ENCODE data around the gene ZNF782.

Gene ZNF782

DNA sequence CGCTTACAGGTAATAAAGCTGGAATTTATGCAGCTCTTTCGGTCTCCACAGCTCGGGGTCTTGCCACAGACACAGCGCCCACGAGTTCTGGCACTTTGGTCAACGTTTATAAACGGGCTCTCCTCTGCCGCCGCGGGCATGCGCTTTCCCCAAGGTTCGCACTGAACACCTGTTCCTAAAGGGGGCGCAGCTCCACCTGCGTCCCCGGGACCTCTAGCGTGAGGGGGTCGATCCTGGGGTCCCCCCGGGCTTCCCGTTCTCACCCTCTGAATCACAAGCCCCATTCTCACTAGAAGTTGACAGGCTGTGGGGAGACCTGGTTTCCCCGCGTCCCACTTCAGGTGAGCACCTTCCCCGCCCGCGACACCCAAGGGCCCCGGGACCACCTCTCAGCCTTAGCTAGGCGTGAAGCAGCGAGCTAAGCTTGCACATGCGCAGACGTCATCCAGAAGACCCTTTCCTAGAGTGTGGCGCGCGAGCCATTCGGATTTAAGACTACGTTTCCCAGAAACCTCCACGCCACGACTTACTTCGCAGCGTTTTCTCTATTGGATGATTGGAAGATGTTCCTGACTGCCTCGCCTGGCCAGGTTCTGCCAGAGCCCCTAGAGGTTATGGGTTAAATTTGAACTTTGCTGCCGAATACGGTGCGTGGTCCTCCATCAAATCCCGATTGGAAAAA, 21.3 kb upstream of the ZNF782 start:
- peaks cover 0 to 4% of the 10 kb centered on the region in 2 donors for H3K9me3 ChIP-seq (replicated peaks in 1 of 2; ENCODE audit: control insufficient read depth in 2 of 2, insufficient read depth in 1 of 2, low read depth in 1 of 2, low read length in 2 of 2)
- peak overlapping the region; percentile 92 for H2AFZ ChIP-seq (ENCODE audit: low read length)
- no peak overlapping the region for H2BK15ac ChIP-seq (ENCODE audit: low read length)
- H3K27ac ChIP-seq (replicated peaks; ENCODE audit: low read length): no peak overlapping the region
- peak overlapping the region; percentile 52 to 82 for H3K4me3 ChIP-seq (ENCODE audit: low read length in 2 of 2)
- H3K4ac ChIP-seq (ENCODE audit: low read length): no peak overlapping the region
- no peak overlapping the region for H2BK5ac ChIP-seq (ENCODE audit: low read length)
- H3K9ac ChIP-seq (ENCODE audit: low read depth, low read length, poor library complexity): no peak overlapping the region
- peak overlapping the region; percentile 56 for H3K18ac ChIP-seq (ENCODE audit: low read length)
- DNase-seq (ENCODE audit: low spot score): peak; percentile 88
- H2BK12ac ChIP-seq (ENCODE audit: low read length): no peak overlapping the region
- H3K23ac ChIP-seq (ENCODE audit: low read depth, low read length, poor library complexity): no peak overlapping the region
- peaks cover 0 to 3% (median 0%) of the 10 kb centered on the region in 3 experiments for H3K27me3 ChIP-seq (ENCODE audit: control insufficient read depth in 3 of 3, insufficient read depth in 3 of 3, low read depth in 1 of 3, low read length in 3 of 3)
- H3K14ac ChIP-seq (ENCODE audit: low read length): no peak overlapping the region
- peak overlapping the region; percentile 93 for H3K4me2 ChIP-seq (ENCODE audit: insufficient read depth, low read length, poor library complexity, severe bottlenecking)
- no peaks in the 10 kb centered on the region for H3K36me3 ChIP-seq (replicated peaks in 1 of 2; ENCODE audit: control insufficient read depth in 2 of 2, insufficient read depth in 2 of 2, low read length in 2 of 2)
- H4K8ac ChIP-seq (ENCODE audit: low read depth, low read length): no peak overlapping the region
- H3K79me1 ChIP-seq (ENCODE audit: low read depth, low read length): no peaks in the 10 kb centered on the region
- no CpG with 5 or more reads among the region's 43 CpGs for WGBS, 2 donors (ENCODE audit: extremely low coverage in 2 of 2, insufficient read length in 2 of 2, insufficient replicate concordance in 1 of 2)
- no peak overlapping the region for H4K91ac ChIP-seq (ENCODE audit: low read depth, low read length, poor library complexity)
- H2AK5ac ChIP-seq (ENCODE audit: low read depth, low read length): no peak overlapping the region
- no peaks in the 10 kb centered on the region for H3K4me1 ChIP-seq (ENCODE audit: control insufficient read depth in 2 of 2, insufficient read depth in 1 of 2, low read depth in 1 of 2, low read length in 2 of 2)
- no peak overlapping the region for H2BK120ac ChIP-seq (ENCODE audit: low read depth, low read length)

GRCh38 chr9:96874947-96875460, 20.7 kb upstream of the ZNF782 start:
- H3K4ac ChIP-seq (ENCODE audit: low read length): no peak overlapping the region
- H2AK5ac ChIP-seq (ENCODE audit: low read depth, low read length): no peak overlapping the region
- no peak overlapping the region for H2BK120ac ChIP-seq (ENCODE audit: low read depth, low read length)
- H3K27me3 ChIP-seq (ENCODE audit: control insufficient read depth in 3 of 3, insufficient read depth in 3 of 3, low read depth in 1 of 3, low read length in 3 of 3): peaks cover 0 to 3% (median 0%) of the 10 kb centered on the region in 3 experiments
- no peaks in the 10 kb centered on the region for H3K79me1 ChIP-seq (ENCODE audit: low read depth, low read length)
- H3K36me3 ChIP-seq (replicated peaks in 1 of 2; ENCODE audit: control insufficient read depth in 2 of 2, insufficient read depth in 2 of 2, low read length in 2 of 2): no peaks in the 10 kb centered on the region
- peak overlapping the region in 1 of 2 donors; percentile 52 for H3K4me3 ChIP-seq (ENCODE audit: low read length in 2 of 2)
- no peak overlapping the region for H2BK5ac ChIP-seq (ENCODE audit: low read length)
- H3K18ac ChIP-seq (ENCODE audit: low read length): no peak overlapping the region
- H4K8ac ChIP-seq (ENCODE audit: low read depth, low read length): no peak overlapping the region
- H2BK15ac ChIP-seq (ENCODE audit: low read length): no peak overlapping the region
- H2AFZ ChIP-seq (ENCODE audit: low read length): peak overlapping the region; percentile 92
- H3K4me2 ChIP-seq (ENCODE audit: insufficient read depth, low read length, poor library complexity, severe bottlenecking): peak overlapping the region; percentile 93
- no peak overlapping the region for H3K14ac ChIP-seq (ENCODE audit: low read length)
- H2BK12ac ChIP-seq (ENCODE audit: low read length): no peak overlapping the region
- H3K4me1 ChIP-seq (ENCODE audit: control insufficient read depth in 2 of 2, insufficient read depth in 1 of 2, low read depth in 1 of 2, low read length in 2 of 2): no peaks in the 10 kb centered on the region
- H4K91ac ChIP-seq (ENCODE audit: low read depth, low read length, poor library complexity): no peak overlapping the region
- DNase-seq (ENCODE audit: low spot score): no peak
- H3K9me3 ChIP-seq (replicated peaks in 1 of 2; ENCODE audit: control insufficient read depth in 2 of 2, insufficient read depth in 1 of 2, low read depth in 1 of 2, low read length in 2 of 2): peaks cover 0 to 4% of the 10 kb centered on the region in 2 donors
- H3K27ac ChIP-seq (replicated peaks; ENCODE audit: low read length): no peak overlapping the region
- no CpG with 5 or more reads among the region's 13 CpGs for WGBS, 2 donors (ENCODE audit: extremely low coverage in 2 of 2, insufficient read length in 2 of 2, insufficient replicate concordance in 1 of 2)
- H3K23ac ChIP-seq (ENCODE audit: low read depth, low read length, poor library complexity): no peak overlapping the region
- no peak overlapping the region for H3K9ac ChIP-seq (ENCODE audit: low read depth, low read length, poor library complexity)

GRCh38 chr9:96874201-96874785, 20.0 kb upstream of the ZNF782 start:
- Histone ChIP-seq H3K36me3 (replicated peaks in 1 of 2; ENCODE audit: control insufficient read depth in 2 of 2, insufficient read depth in 2 of 2, low read length in 2 of 2) (no peaks in the 10 kb centered on the region), H3K14ac (ENCODE audit: low read length) (no peak overlapping the region), H3K27me3 (ENCODE audit: control insufficient read depth in 3 of 3, insufficient read depth in 3 of 3, low read depth in 1 of 3, low read length in 3 of 3) (peaks cover 0 to 3% (median 0%) of the 10 kb centered on the region in 3 experiments), H3K9me3 (replicated peaks in 1 of 2; ENCODE audit: control insufficient read depth in 2 of 2, insufficient read depth in 1 of 2, low read depth in 1 of 2, low read length in 2 of 2) (no peaks in the 10 kb centered on the region), H2BK12ac (ENCODE audit: low read length) (no peak overlapping the region), H4K8ac (ENCODE audit: low read depth, low read length) (no peak overlapping the region), H3K4ac (ENCODE audit: low read length) (no peak overlapping the region), H2BK15ac (ENCODE audit: low read length) (no peak overlapping the region), H3K79me1 (ENCODE audit: low read depth, low read length) (no peaks in the 10 kb centered on the region), H3K18ac (ENCODE audit: low read length) (no peak overlapping the region), H2AK5ac (ENCODE audit: low read depth, low read length) (no peak overlapping the region), H3K23ac (ENCODE audit: low read depth, low read length, poor library complexity) (no peak overlapping the region), H3K4me2 (ENCODE audit: insufficient read depth, low read length, poor library complexity, severe bottlenecking) (no peak overlapping the region), H3K27ac (replicated peaks; ENCODE audit: low read length) (no peak overlapping the region), H3K4me3 (ENCODE audit: low read length in 2 of 2) (no peak overlapping the region), H2BK5ac (ENCODE audit: low read length) (no peak overlapping the region), H4K91ac (ENCODE audit: low read depth, low read length, poor library complexity) (no peak overlapping the region), H2AFZ (ENCODE audit: low read length) (no peak overlapping the region), H2BK120ac (ENCODE audit: low read depth, low read length) (no peak overlapping the region), H3K9ac (ENCODE audit: low read depth, low read length, poor library complexity) (no peak overlapping the region), H3K4me1 (ENCODE audit: control insufficient read depth in 2 of 2, insufficient read depth in 1 of 2, low read depth in 1 of 2, low read length in 2 of 2) (no peaks in the 10 kb centered on the region)
- no CpG with 5 or more reads among the region's 7 CpGs for WGBS, 2 donors (ENCODE audit: extremely low coverage in 2 of 2, insufficient read length in 2 of 2, insufficient replicate concordance in 1 of 2)
- no peak for DNase-seq (ENCODE audit: low spot score)

- Histone ChIP-seq H3K79me1 (ENCODE audit: low read depth, low read length) (no peaks in the 10 kb centered on the region), H2BK15ac (ENCODE audit: low read length) (no peak overlapping the region), H3K4me1 (ENCODE audit: control insufficient read depth in 2 of 2, insufficient read depth in 1 of 2, low read depth in 1 of 2, low read length in 2 of 2) (no peaks in the 10 kb centered on the region), H3K4me3 (ENCODE audit: low read length in 2 of 2) (no peak overlapping the region), H3K9ac (ENCODE audit: low read depth, low read length, poor library complexity) (no peak overlapping the region), H3K9me3 (replicated peaks in 1 of 2; ENCODE audit: control insufficient read depth in 2 of 2, insufficient read depth in 1 of 2, low read depth in 1 of 2, low read length in 2 of 2) (peaks cover 0 to 5% of the 10 kb centered on the region in 2 donors), H3K18ac (ENCODE audit: low read length) (no peak overlapping the region), H3K36me3 (replicated peaks in 1 of 2; ENCODE audit: control insufficient read depth in 2 of 2, insufficient read depth in 2 of 2, low read length in 2 of 2) (no peaks in the 10 kb centered on the region), H3K4ac (ENCODE audit: low read length) (no peak overlapping the region), H3K27ac (replicated peaks; ENCODE audit: low read length) (no peak overlapping the region), H4K8ac (ENCODE audit: low read depth, low read length) (no peak overlapping the region), H2BK120ac (ENCODE audit: low read depth, low read length) (no peak overlapping the region), H3K27me3 (ENCODE audit: control insufficient read depth in 3 of 3, insufficient read depth in 3 of 3, low read depth in 1 of 3, low read length in 3 of 3) (peaks cover 0 to 5% (median 0%) of the 10 kb centered on the region in 3 experiments), H4K91ac (ENCODE audit: low read depth, low read length, poor library complexity) (no peak overlapping the region), H2BK12ac (ENCODE audit: low read length) (no peak overlapping the region), H3K4me2 (ENCODE audit: insufficient read depth, low read length, poor library complexity, severe bottlenecking) (no peak overlapping the region), H3K14ac (ENCODE audit: low read length) (no peak overlapping the region), H2BK5ac (ENCODE audit: low read length) (no peak overlapping the region), H2AFZ (ENCODE audit: low read length) (no peak overlapping the region), H3K23ac (ENCODE audit: low read depth, low read length, poor library complexity) (no peak overlapping the region), H2AK5ac (ENCODE audit: low read depth, low read length) (no peak overlapping the region)
- WGBS, 2 donors (ENCODE audit: extremely low coverage in 2 of 2, insufficient read length in 2 of 2, insufficient replicate concordance in 1 of 2): no CpG with 5 or more reads among the region's 1 CpG
- DNase-seq (ENCODE audit: low spot score): no peak
Measured at GRCh38 chr9:96871176-96871575, 16.9 kb upstream of the ZNF782 start.

Measured in neuronal stem cell (in vitro differentiated cells).